DOHH2 (cell line): ENCODE results near the gene SPECC1L.

ENCODE experiments used
- H3F3A ChIP-seq: fragments of 200-600 bp; sonication (generic), shearing (Covaris generic); 2 replicates; pipeline ENCODE4 v1.6.0; 2016; ENCODE audit warnings: antibody characterized with exemption, mild to moderate bottlenecking; ENCODE audit not compliant: control insufficient read depth, insufficient read depth
- H3K27ac ChIP-seq: fragments of 200-600 bp; sonication (generic); 2 replicates; pipeline ENCODE4 v1.5.1; 2014; ENCODE audit warnings: low read depth, mild to moderate bottlenecking, low read length, moderate library complexity
- H3K27me3 ChIP-seq: fragments of 200-600 bp; sonication (generic); 2 replicates; pipeline ENCODE4 v1.6.1; 2014; ENCODE audit warnings: mild to moderate bottlenecking, low read length, mixed read lengths; ENCODE audit not compliant: control insufficient read depth
- H3K36me3 ChIP-seq: fragments of 200-600 bp; sonication (generic); 2 replicates; pipeline ENCODE4 v1.6.1; 2014; ENCODE audit warnings: mild to moderate bottlenecking, low read length, moderate library complexity, mixed read lengths; ENCODE audit not compliant: control insufficient read depth
- H3K4me1 ChIP-seq: fragments of 200-600 bp; sonication (generic); 2 replicates; pipeline ENCODE4 v1.6.1; 2014; ENCODE audit warnings: mild to moderate bottlenecking, low read length, mixed read lengths; ENCODE audit not compliant: control insufficient read depth
- H3K4me2 ChIP-seq: fragments of 200-600 bp; sonication (generic); 2 replicates; pipeline ENCODE4 v1.6.0; 2014; ENCODE audit warnings: mild to moderate bottlenecking, low read length, moderate library complexity
- H3K4me3 ChIP-seq: fragments of 200-600 bp; sonication (generic); 2 replicates; pipeline ENCODE4 v1.5.1; 2014; ENCODE audit warnings: mild to moderate bottlenecking, low read length, mixed read lengths
- H3K79me2 ChIP-seq: fragments of 200-600 bp; sonication (generic); 2 replicates; pipeline ENCODE4 v1.6.1; 2014; ENCODE audit warnings: mild to moderate bottlenecking, low read length, mixed read lengths; ENCODE audit not compliant: control insufficient read depth
- H3K9me2 ChIP-seq: fragments of 200-600 bp; sonication (generic); replicated peaks from 2 replicates; pipeline ENCODE4 v1.6.1; 2014; ENCODE audit warnings: mild to moderate bottlenecking, low read length, mixed read lengths; ENCODE audit not compliant: control insufficient read depth
- H3K9me3 ChIP-seq: fragments of 200-600 bp; sonication (generic); 2 replicates; pipeline ENCODE4 v1.6.1; 2014; ENCODE audit warnings: antibody characterized with exemption, low read length, mixed read lengths; ENCODE audit not compliant: control insufficient read depth, insufficient read depth
- H4K20me1 ChIP-seq: fragments of 200-600 bp; sonication (generic); 2 replicates; pipeline ENCODE4 v1.6.0; 2014; ENCODE audit warnings: low read depth, mild to moderate bottlenecking, antibody characterized with exemption, low read length, moderate library complexity; ENCODE audit not compliant: control insufficient read depth, insufficient read depth
- CTCF ChIP-seq: fragments of 200-600 bp; sonication (generic); IDR thresholded peaks from one replicate; pipeline ENCODE4 v1.5.1; 2014; ENCODE audit warnings: antibody characterized with exemption, mild to moderate bottlenecking, low read depth, low read length; ENCODE audit not compliant: poor library complexity, severe bottlenecking
- EZH2phosphoT487 ChIP-seq: fragments of 200-600 bp; sonication (generic); IDR thresholded peaks from 2 replicates; pipeline ENCODE4 v1.6.1; 2017; ENCODE audit warnings: borderline replicate concordance, mild to moderate bottlenecking, antibody characterized with exemption, low read length, moderate library complexity, mixed read lengths

Gene SPECC1L

DNA sequence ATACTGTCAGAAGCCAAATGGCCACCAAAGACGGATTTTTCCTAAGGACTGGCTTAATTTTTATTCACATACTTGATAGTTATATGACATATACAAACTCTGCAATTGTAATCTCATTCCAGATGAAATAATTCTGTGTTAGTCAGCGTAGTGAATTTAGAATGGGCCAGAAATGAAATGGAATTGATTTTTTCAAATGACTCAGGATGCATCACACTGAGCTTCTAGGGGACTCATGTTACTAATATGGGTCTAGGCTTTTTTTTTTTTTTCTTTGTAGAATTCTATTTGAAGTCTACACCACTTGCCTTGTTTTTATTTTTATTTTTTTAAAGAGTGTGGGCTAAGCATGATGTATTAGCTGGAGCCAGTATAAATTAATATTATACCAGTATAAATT, 62.7 kb downstream of the SPECC1L start:
- H3K27ac ChIP-seq, result no peak overlapping the region
- H3K4me3 ChIP-seq, result no peak overlapping the region
- H3K27me3 ChIP-seq, result no peaks in the 10 kb centered on the region
- no peaks in the 10 kb centered on the region for H3K9me2 ChIP-seq
- H3K4me1 ChIP-seq, result peaks cover 33% of the 10 kb centered on the region
- H4K20me1 ChIP-seq, result no peaks in the 10 kb centered on the region; the same call in 1 of the 2 replicates
- peaks cover 8% of the 10 kb centered on the region; the same call in 1 of the 2 replicates for H3F3A ChIP-seq
- no peak for TF ChIP-seq EZH2phosphoT487
- no peak for TF ChIP-seq CTCF
- peaks cover 87% of the 10 kb centered on the region for H3K36me3 ChIP-seq
- no peak overlapping the region for H3K4me2 ChIP-seq
- H3K79me2 ChIP-seq, result 0 out of 2 replicates have a peak, but pooled peaks cover 6% of the 10 kb centered on the region
- no peaks in the 10 kb centered on the region for H3K9me3 ChIP-seq

GRCh38 chr22:24335496-24335895, 64.9 kb downstream of the SPECC1L start:
- Histone ChIP-seq H3K27me3 (no peaks in the 10 kb centered on the region), H3K79me2 (peaks cover 6% of the 10 kb centered on the region; the same call in 1 of the 2 replicates), H3K9me3 (no peaks in the 10 kb centered on the region), H3K4me3 (no peak overlapping the region), H4K20me1 (no peaks in the 10 kb centered on the region; the same call in 1 of the 2 replicates), H3K4me2 (no peak overlapping the region), H3K4me1 (peaks cover 17% of the 10 kb centered on the region), H3K9me2 (no peaks in the 10 kb centered on the region), H3K36me3 (peaks cover 87% of the 10 kb centered on the region), H3F3A (peaks cover 8% of the 10 kb centered on the region; the same call in 1 of the 2 replicates), H3K27ac (no peak overlapping the region)
- TF ChIP-seq CTCF, result no peak
- TF ChIP-seq EZH2phosphoT487, result no peak

- Histone ChIP-seq H3K9me2 (no peaks in the 10 kb centered on the region), H3K4me3 (no peak overlapping the region), H3K9me3 (no peaks in the 10 kb centered on the region), H3K36me3 (peaks cover 81% of the 10 kb centered on the region), H3F3A (0 out of 2 replicates have a peak, but pooled peaks cover 4% of the 10 kb centered on the region), H3K27ac (no peak overlapping the region), H3K4me2 (no peak overlapping the region), H3K4me1 (no peaks in the 10 kb centered on the region), H3K79me2 (peaks cover 3% of the 10 kb centered on the region; the same call in 1 of the 2 replicates), H3K27me3 (no peaks in the 10 kb centered on the region), H4K20me1 (no peaks in the 10 kb centered on the region; the same call in 1 of the 2 replicates)
- no peak for TF ChIP-seq CTCF
These were observed 67.4 kb downstream of the SPECC1L start for GRCh38 chr22:24337894-24338645.
